B cell (primary cell): ENCODE results near the gene CWC27.

Experiments
- CTCF ChIP-seq: fragments of 200-600 bp; IDR thresholded peaks from one replicate; pipeline ENCODE4 v1.8.0; 2022; ENCODE audit warnings: antibody characterized with exemption, mild to moderate bottlenecking
- EZH2 ChIP-seq: IDR thresholded peaks from 2 replicates; pipeline ENCODE4 v1.6.1; 2012; ENCODE audit warnings: borderline replicate concordance, low read depth, mild to moderate bottlenecking, moderate library complexity, low read length; ENCODE audit not compliant: insufficient read depth, poor library complexity, severe bottlenecking

DNA sequence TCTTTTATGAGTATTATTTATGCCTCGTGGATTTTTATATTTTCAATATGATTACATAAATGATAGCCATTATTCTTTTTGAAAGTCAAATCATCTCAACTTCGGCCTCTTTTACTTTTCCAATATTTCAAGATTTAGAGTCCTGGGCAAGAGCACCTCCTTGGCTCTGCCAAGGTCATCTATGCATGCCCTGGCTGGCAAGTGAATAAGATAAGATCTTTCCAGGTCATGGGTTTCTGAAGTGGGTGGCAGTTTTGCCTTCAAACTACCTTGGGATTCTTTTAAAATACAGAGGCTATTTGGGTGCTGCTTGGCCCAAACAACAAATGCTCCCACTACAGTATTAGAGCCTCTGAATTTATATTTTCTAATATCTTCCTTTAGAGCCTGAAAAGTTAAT is 95.4 kb downstream of the CWC27 start:
- no peak for TF ChIP-seq CTCF
- no peak for TF ChIP-seq EZH2
